Endothelial cell (in vitro differentiated cells): Measurements from ENCODE around the gene PCDHGA12. TPM values are rescaled to one million over a fixed set of nuclear protein-coding genes. Genes with fewer than 3 reads are reported as not detected.

Source experiments
- DNase-seq: peaks from one replicate; pipeline ENCODE4 v3.0.0; 2021; ENCODE audit warnings: low spot score
- H3K27ac Mint-ChIP-seq: one replicate; pipeline ENCODE4 v1.8.0; 2021; ENCODE audit warnings: mixed read lengths, inconsistent platforms; ENCODE audit not compliant: unreplicated experiment
- H3K27me3 Mint-ChIP-seq: one replicate; pipeline ENCODE4 v1.8.0; 2021; ENCODE audit warnings: mild to moderate bottlenecking, moderate library complexity, mixed read lengths, inconsistent platforms; ENCODE audit not compliant: unreplicated experiment
- H3K36me3 Mint-ChIP-seq: one replicate; pipeline ENCODE4 v1.8.0; 2021; ENCODE audit warnings: mild to moderate bottlenecking, low read depth, mixed read lengths, inconsistent platforms; ENCODE audit not compliant: unreplicated experiment
- H3K4me1 Mint-ChIP-seq: one replicate; pipeline ENCODE4 v1.8.0; 2021; ENCODE audit warnings: mild to moderate bottlenecking, mixed read lengths, inconsistent platforms; ENCODE audit not compliant: unreplicated experiment
- H3K4me3 Mint-ChIP-seq: one replicate; pipeline ENCODE4 v1.8.0; 2021; ENCODE audit warnings: mild to moderate bottlenecking, mixed read lengths, inconsistent platforms; ENCODE audit not compliant: unreplicated experiment
- H3K9me3 Mint-ChIP-seq: one replicate; pipeline ENCODE4 v1.8.0; 2021; ENCODE audit warnings: mixed read lengths, inconsistent platforms; ENCODE audit not compliant: unreplicated experiment
- CTCF ChIP-seq: fragments of 200-600 bp; sonication (generic); IDR thresholded peaks from one replicate; pipeline ENCODE4 v1.5.0; 2021; ENCODE audit warnings: antibody characterized with exemption; ENCODE audit not compliant: unreplicated experiment
- total RNA-seq: library from RNA; stranded (reverse); fragmentation: NEBNext Ultra II Directional; extraction: Animal tissue kit (Norgen Biotek cat#: 25700); gene quantifications from one replicate; pipeline ENCODE4 v1.2.1, GENCODE V29; 2021; ENCODE audit not compliant: unreplicated experiment

The PCDHGA12 gene
- total RNA-seq, 1 donor from 2014 or later = 3.8 TPM

DNA sequence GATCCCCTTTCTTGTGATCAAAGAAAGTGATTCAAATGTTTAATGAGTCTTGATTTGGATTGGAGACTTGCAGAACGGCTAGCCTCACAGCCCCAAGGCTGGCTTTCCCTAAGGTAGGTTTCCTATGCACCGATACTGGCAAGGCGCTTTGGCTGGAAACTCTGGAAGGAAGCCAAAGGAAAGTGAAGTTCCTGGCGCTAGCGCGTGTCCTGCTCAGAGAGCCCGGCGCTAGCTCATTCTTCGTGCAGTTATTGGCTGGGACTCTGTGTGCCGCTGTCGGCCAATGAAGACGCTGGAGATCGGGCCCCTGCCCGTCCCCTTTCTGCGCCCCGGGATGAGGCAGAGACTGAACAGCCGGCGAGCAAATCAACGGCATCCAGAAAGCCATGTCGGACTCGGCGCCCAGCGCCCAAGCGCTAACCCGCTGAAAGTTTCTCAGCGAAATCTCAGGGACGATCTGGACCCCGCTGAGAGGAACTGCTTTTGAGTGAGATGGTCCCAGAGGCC, 45.4 kb downstream of the PCDHGA12 start, which contains the start of gene PCDHGC3:
Gene PCDHGC3 (plus strand): TSS at position 342 of the 507 bp plus-strand sequence. CDS start 151 bp downstream, at position 493.
- Mint-ChIP-seq H3K9me3 (no peaks in the 10 kb centered on the region), H3K4me3 (peak within 1 kb of the TSS; percentile 96), H3K4me1 (peaks cover 31% of the 10 kb centered on the region), H3K36me3 (peaks cover 24% of the 10 kb centered on the region), H3K27me3 (peaks cover 2% of the 10 kb centered on the region), H3K27ac (peak within 1 kb of the TSS; percentile 95)
- peak; percentile 82 for DNase-seq
- no peak for TF ChIP-seq CTCF

- TF ChIP-seq CTCF = no peak
- Mint-ChIP-seq H3K27me3 (peaks cover 2% of the 10 kb centered on the region), H3K4me3 (peak overlapping the region; percentile 96), H3K9me3 (no peaks in the 10 kb centered on the region), H3K36me3 (peaks cover 27% of the 10 kb centered on the region), H3K4me1 (peaks cover 31% of the 10 kb centered on the region), H3K27ac (peak overlapping the region; percentile 95)
- peak; percentile 63 for DNase-seq
Measured at GRCh38 chr5:141476132-141476911, 46.0 kb downstream of the PCDHGA12 start.

- peaks cover 31% of the 10 kb centered on the region for H3K4me1 Mint-ChIP-seq
- no peak for DNase-seq
- peaks cover 2% of the 10 kb centered on the region for H3K27me3 Mint-ChIP-seq
- H3K9me3 Mint-ChIP-seq = no peaks in the 10 kb centered on the region
- H3K36me3 Mint-ChIP-seq = peaks cover 27% of the 10 kb centered on the region
- no peak for TF ChIP-seq CTCF
- peak overlapping the region; percentile 96 for H3K4me3 Mint-ChIP-seq
- no peak overlapping the region for H3K27ac Mint-ChIP-seq
Measured at GRCh38 chr5:141477044-141477575, 46.8 kb downstream of the PCDHGA12 start.

GRCh38 chr5:141477815-141478214, 47.5 kb downstream of the PCDHGA12 start:
- Mint-ChIP-seq H3K4me1 (peaks cover 33% of the 10 kb centered on the region), H3K4me3 (no peak overlapping the region), H3K36me3 (peaks cover 32% of the 10 kb centered on the region), H3K27ac (no peak overlapping the region), H3K9me3 (no peaks in the 10 kb centered on the region), H3K27me3 (peaks cover 2% of the 10 kb centered on the region)
- no peak for DNase-seq
- no peak for TF ChIP-seq CTCF
